AG10803 (cell line): ENCODE results near the gene CRP.
"Not testable (repeated sequence)": the region's sequence is repeated elsewhere in the genome, so short reads cannot be mapped to it uniquely, and the experiment has no call there.

Source experiments
- DNase-seq: peaks from one replicate; pipeline ENCODE4 v3.0.0; 2010; ENCODE audit warnings: low read depth
- H3K4me3 ChIP-seq: 2 replicates; pipeline ENCODE4 v1.5.1; 2011; ENCODE audit warnings: mild to moderate bottlenecking, low read length, control low read depth
- TF ChIP-seq, protein P1 (sequence below): conservative IDR thresholded peaks from 2 replicates; pipeline ENCODE4 v1.5.1; 2011; ENCODE audit warnings: mild to moderate bottlenecking, low read length, control low read depth, inconsistent platforms

Gene CRP

GRCh38 chr1:159750621-159751020 is 36.2 kb upstream of the CRP start:
- TF ChIP-seq, protein P1, sequence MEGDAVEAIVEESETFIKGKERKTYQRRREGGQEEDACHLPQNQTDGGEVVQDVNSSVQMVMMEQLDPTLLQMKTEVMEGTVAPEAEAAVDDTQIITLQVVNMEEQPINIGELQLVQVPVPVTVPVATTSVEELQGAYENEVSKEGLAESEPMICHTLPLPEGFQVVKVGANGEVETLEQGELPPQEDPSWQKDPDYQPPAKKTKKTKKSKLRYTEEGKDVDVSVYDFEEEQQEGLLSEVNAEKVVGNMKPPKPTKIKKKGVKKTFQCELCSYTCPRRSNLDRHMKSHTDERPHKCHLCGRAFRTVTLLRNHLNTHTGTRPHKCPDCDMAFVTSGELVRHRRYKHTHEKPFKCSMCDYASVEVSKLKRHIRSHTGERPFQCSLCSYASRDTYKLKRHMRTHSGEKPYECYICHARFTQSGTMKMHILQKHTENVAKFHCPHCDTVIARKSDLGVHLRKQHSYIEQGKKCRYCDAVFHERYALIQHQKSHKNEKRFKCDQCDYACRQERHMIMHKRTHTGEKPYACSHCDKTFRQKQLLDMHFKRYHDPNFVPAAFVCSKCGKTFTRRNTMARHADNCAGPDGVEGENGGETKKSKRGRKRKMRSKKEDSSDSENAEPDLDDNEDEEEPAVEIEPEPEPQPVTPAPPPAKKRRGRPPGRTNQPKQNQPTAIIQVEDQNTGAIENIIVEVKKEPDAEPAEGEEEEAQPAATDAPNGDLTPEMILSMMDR, result no peak

GRCh38 chr1:159749630-159750029 is 35.2 kb upstream of the CRP start:
- no peak overlapping the region for H3K4me3 ChIP-seq
- DNase-seq, result no peak
- TF ChIP-seq, protein P1, result no peak

More at GRCh38 chr1:159750621-159751020, 36.2 kb upstream of the CRP start:
- H3K4me3 ChIP-seq, result no peak overlapping the region
- DNase-seq, result no peak

DNA sequence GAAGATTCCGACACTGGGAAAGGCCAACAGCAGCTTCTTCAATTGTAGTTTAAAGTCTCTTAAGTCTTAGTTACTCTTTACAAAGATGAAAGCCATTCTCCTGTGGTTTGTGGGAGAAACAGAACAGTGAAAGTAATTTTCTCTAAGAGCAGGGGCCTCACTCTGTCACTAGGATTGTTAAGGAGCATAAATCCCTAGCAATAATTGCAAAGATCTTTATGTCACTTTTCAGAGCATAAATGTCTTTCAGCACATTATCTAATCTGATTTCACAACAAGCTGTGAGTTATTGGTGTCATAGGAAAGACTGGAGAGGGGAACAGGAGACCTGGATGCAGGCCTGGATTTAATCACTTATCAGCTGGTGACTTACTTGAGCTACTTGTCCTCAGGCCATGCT is 34.0 kb upstream of the CRP start:
- TF ChIP-seq, protein P1, result no peak
- no peak overlapping the region for H3K4me3 ChIP-seq
- DNase-seq, result no peak

GRCh38 chr1:159746666-159747065 is 32.3 kb upstream of the CRP start:
- TF ChIP-seq, protein P1, result no peak
- peak; percentile 34 for DNase-seq
- no peak overlapping the region for H3K4me3 ChIP-seq

- TF ChIP-seq, protein P1, result no peak
- H3K4me3 ChIP-seq, result no peak overlapping the region
Measured at GRCh38 chr1:159743651-159744410, 29.4 kb upstream of the CRP start.

GRCh38 chr1:159737238-159737916 is 23.0 kb upstream of the CRP start:
- no peak for DNase-seq
- no peak overlapping the region for H3K4me3 ChIP-seq
- TF ChIP-seq, protein P1, result no peak

More at GRCh38 chr1:159743651-159744410, 29.4 kb upstream of the CRP start:
- no peak for DNase-seq

- not testable (repeated sequence) for DNase-seq, H3K4me3 ChIP-seq
Measured at GRCh38 chr1:159723188-159723587, 8.8 kb upstream of the CRP start.
